SK-N-SH treated with all-trans-retinoic acid at 6 μM for 48 hours (cell line): ENCODE measurements around the gene AP1G1.

Experiments used
- ARNTL ChIP-seq: fragments of 450-650 bp; formaldehyde crosslinking; IDR thresholded peaks from 2 replicates; pipeline ENCODE4 v1.5.0; 2020; ENCODE audit warnings: low read depth, mild to moderate bottlenecking, moderate library complexity, borderline replicate concordance
- CSDC2 ChIP-seq: fragments of 250-450 bp; sonication (Bioruptor Pico); IDR thresholded peaks from 2 replicates; pipeline ENCODE4 v1.5.0; 2020; ENCODE audit warnings: mild to moderate bottlenecking, moderate library complexity
- GLIS3 ChIP-seq: fragments of 250-450 bp; sonication (Bioruptor Pico); IDR thresholded peaks from 2 replicates; pipeline ENCODE4 v1.5.0; 2020; ENCODE audit warnings: mild to moderate bottlenecking, moderate library complexity
- OSR1 ChIP-seq: fragments of 250-450 bp; sonication (Bioruptor Pico); IDR thresholded peaks from 2 replicates; pipeline ENCODE4 v1.8.0; 2022; ENCODE audit warnings: moderate library complexity, mild to moderate bottlenecking, inconsistent platforms
- TCF4 ChIP-seq: fragments of 250-450 bp; sonication (Bioruptor Pico); IDR thresholded peaks from 2 replicates; pipeline ENCODE4 v1.8.0; 2021; ENCODE audit warnings: mild to moderate bottlenecking, moderate library complexity, borderline replicate concordance
- ZC3H10 ChIP-seq: fragments of 250-450 bp; sonication (Bioruptor Pico); IDR thresholded peaks from 2 replicates; pipeline ENCODE4 v1.5.1; 2021; ENCODE audit warnings: mild to moderate bottlenecking, moderate library complexity
- TF ChIP-seq, protein P1 (sequence below): fragments of 250-450 bp; sonication (Bioruptor Pico); IDR thresholded peaks from 2 replicates; pipeline ENCODE4 v1.8.0; 2021; ENCODE audit warnings: low read depth, mild to moderate bottlenecking, moderate library complexity, borderline replicate concordance
- TF ChIP-seq, protein P2 (sequence below): fragments of 250-450 bp; sonication (Bioruptor Pico); IDR thresholded peaks from 2 replicates; pipeline ENCODE4 v1.8.0; 2020; ENCODE audit warnings: mild to moderate bottlenecking, moderate library complexity, borderline replicate concordance

DNA sequence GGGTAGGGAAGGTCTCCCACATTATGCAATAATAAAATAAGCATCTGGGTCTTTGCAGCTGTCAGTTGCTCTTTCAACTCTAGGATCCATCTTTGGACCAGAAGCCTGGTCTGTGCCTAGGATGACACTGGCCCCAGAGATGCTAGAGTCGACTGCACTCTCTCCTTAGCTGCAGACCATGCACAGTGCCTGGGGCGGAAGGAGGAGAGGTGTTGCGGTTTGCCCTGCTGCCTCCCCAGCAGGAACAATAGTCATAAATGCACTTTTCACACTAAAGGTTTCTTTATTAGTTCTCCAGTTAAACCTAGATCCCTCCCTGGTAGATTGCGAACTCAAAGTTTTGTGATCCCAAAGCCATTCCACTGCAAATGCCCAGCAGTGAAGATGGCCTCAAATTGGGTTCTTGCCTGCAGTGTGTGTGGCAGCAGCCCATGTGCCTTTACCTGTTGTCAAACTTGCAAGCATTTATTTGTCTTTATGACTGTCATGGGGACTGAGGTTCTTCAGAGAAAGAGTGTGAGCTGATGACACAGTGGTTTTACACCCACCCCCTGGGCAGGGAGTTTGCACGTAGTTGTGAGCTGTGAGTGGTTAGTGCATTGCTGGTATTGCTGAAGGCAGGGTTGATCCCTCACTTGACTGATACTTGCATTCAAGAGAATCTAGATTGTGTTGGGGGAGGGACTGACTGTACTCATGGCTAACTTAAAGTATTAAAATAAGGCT, 47.5 kb upstream of the AP1G1 start:
- TF ChIP-seq CSDC2 (CRISPR knock-in tag), result no peak
- no peak for TF ChIP-seq ZC3H10 (CRISPR knock-in tag)
- TF ChIP-seq, protein P1, sequence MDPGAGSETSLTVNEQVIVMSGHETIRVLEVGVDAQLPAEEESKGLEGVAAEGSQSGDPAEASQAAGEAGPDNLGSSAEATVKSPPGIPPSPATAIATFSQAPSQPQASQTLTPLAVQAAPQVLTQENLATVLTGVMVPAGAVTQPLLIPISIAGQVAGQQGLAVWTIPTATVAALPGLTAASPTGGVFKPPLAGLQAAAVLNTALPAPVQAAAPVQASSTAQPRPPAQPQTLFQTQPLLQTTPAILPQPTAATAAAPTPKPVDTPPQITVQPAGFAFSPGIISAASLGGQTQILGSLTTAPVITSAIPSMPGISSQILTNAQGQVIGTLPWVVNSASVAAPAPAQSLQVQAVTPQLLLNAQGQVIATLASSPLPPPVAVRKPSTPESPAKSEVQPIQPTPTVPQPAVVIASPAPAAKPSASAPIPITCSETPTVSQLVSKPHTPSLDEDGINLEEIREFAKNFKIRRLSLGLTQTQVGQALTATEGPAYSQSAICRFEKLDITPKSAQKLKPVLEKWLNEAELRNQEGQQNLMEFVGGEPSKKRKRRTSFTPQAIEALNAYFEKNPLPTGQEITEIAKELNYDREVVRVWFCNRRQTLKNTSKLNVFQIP (CRISPR knock-in tag), result no peak
- TF ChIP-seq ARNTL (CRISPR knock-in tag), result no peak
- TF ChIP-seq, protein P2, sequence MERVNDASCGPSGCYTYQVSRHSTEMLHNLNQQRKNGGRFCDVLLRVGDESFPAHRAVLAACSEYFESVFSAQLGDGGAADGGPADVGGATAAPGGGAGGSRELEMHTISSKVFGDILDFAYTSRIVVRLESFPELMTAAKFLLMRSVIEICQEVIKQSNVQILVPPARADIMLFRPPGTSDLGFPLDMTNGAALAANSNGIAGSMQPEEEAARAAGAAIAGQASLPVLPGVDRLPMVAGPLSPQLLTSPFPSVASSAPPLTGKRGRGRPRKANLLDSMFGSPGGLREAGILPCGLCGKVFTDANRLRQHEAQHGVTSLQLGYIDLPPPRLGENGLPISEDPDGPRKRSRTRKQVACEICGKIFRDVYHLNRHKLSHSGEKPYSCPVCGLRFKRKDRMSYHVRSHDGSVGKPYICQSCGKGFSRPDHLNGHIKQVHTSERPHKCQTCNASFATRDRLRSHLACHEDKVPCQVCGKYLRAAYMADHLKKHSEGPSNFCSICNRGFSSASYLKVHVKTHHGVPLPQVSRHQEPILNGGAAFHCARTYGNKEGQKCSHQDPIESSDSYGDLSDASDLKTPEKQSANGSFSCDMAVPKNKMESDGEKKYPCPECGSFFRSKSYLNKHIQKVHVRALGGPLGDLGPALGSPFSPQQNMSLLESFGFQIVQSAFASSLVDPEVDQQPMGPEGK (CRISPR knock-in tag), result no peak
- no peak for TF ChIP-seq OSR1 (CRISPR knock-in tag)
- TF ChIP-seq GLIS3 (CRISPR knock-in tag), result no peak
- no peak for TF ChIP-seq TCF4
